T-helper 1 cell treated with Interleukin-12 subunit alpha and Interleukin-12 subunit beta and Interleukin-4 antibody, amounts not matched to agents 30 ng/mL and 1 ng/mL, for 36 hours (primary cell): Measurements from ENCODE around the gene BAG2. TPM values are rescaled to one million over a fixed set of nuclear protein-coding genes. Genes with fewer than 3 reads are reported as not detected.

ENCODE experiments used
- intact Hi-C: fragments of 100-400 bp; cut with micrococcal nuclease; formaldehyde crosslinking; loops from one replicate; pipeline ENCODE4 v1.15.1; 2024
- total RNA-seq: library from RNA; stranded (reverse); gene quantifications from 2 replicates; pipeline ENCODE4 v1.2.3, GENCODE V29; 2022

Gene BAG2
- total RNA-seq, 1 donor from 2014 or later, result 8.8 TPM

- intact Hi-C loops, result loop anchor here (5.0 kb wide), 2 partner anchors 319 to 379 kb away; no protein-coding TSS in a partner anchor
These were observed 49.2 kb downstream of the BAG2 start for GRCh38 chr6:57221191-57221935.

- intact Hi-C loops, result loop anchor here (1.0 to 5.0 kb wide), 8 partner anchors 50 to 739 kb away; partner anchors contain the start of genes BAG2 and KIAA1586
These were observed 50.0 kb downstream of the BAG2 start, which contains the start of gene RAB23 for GRCh38 chr6:57221936-57222742. Gene RAB23 (minus strand): TSS chr6:57222307. CDS start chr6:57210380, 11,927 bp downstream.

GRCh38 chr6:57222743-57223077 lies 50.6 kb downstream of the BAG2 start:
- intact Hi-C loops, result loop anchor here (1.0 to 5.0 kb wide), 8 partner anchors 50 to 738 kb away; partner anchors contain the start of genes BAG2 and KIAA1586

- intact Hi-C loops, result loop anchor here (5.0 kb wide), 2 partner anchors 323 to 383 kb away; no protein-coding TSS in a partner anchor
These were observed 52.8 kb downstream of the BAG2 start for GRCh38 chr6:57224769-57225515.

GRCh38 chr6:57226221-57226620 lies 54.1 kb downstream of the BAG2 start:
- intact Hi-C loops, result no loop called here

Other genes with a start within 250 kb of the BAG2 start
- not detected in 2 replicates for gene BEND6, start 217.2 kb upstream of the BAG2 start, total RNA-seq
- 14.9 and 15.6 TPM in 2 replicates for gene KIAA1586, start 125.6 kb upstream of the BAG2 start, total RNA-seq
- gene ZNF451, start 82.1 kb upstream of the BAG2 start, total RNA-seq, result 74.6 and 80.2 TPM in 2 replicates
- gene RAB23, start 50.0 kb downstream of the BAG2 start, total RNA-seq, result 2.7 and 3.6 TPM in 2 replicates
- gene PRIM2, start 145.3 kb downstream of the BAG2 start, total RNA-seq, result 34.9 and 36.3 TPM in 2 replicates